ENCODE results near the gene NR4A3.
A peak's percentile ranks its signal among the peaks of the same experiment; 100 is the strongest.

- TF ChIP-seq, protein P1, sequence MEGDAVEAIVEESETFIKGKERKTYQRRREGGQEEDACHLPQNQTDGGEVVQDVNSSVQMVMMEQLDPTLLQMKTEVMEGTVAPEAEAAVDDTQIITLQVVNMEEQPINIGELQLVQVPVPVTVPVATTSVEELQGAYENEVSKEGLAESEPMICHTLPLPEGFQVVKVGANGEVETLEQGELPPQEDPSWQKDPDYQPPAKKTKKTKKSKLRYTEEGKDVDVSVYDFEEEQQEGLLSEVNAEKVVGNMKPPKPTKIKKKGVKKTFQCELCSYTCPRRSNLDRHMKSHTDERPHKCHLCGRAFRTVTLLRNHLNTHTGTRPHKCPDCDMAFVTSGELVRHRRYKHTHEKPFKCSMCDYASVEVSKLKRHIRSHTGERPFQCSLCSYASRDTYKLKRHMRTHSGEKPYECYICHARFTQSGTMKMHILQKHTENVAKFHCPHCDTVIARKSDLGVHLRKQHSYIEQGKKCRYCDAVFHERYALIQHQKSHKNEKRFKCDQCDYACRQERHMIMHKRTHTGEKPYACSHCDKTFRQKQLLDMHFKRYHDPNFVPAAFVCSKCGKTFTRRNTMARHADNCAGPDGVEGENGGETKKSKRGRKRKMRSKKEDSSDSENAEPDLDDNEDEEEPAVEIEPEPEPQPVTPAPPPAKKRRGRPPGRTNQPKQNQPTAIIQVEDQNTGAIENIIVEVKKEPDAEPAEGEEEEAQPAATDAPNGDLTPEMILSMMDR (optimal IDR thresholded peaks at IDR 0.05 in 1 of 3, IDR thresholded peaks at IDR 0.05 in 1 of 3, conservative IDR thresholded peaks at IDR 0.05 in 1 of 3; ENCODE audit: extremely low read depth in 1 of 3, insufficient read depth in 2 of 3, low read length in 3 of 3), result peak in 2 of 3 experiments; percentile 2 to 40
- no peak for TF ChIP-seq EZH2 (IDR thresholded peaks at IDR 0.05; ENCODE audit: low read length)
Measured at GRCh38 chr9:99819856-99820684, 1.6 kb upstream of the NR4A3 start.

Measured in keratinocyte (primary cell).